H9 (cell line): ENCODE measurements around the gene EPC2. TPM values are rescaled to one million over a fixed set of nuclear protein-coding genes. Genes with fewer than 3 reads are reported as not detected.

Source experiments
- DNase-seq: peaks from one replicate; pipeline ENCODE4 v3.0.0-alpha.2; 2017
- H2AFZ ChIP-seq: one replicate; pipeline ENCODE4 v1.6.1; 2013; ENCODE audit warnings: mild to moderate bottlenecking, low read length, control low read depth, moderate library complexity
- H2AK5ac ChIP-seq: 2 replicates; pipeline ENCODE4 v1.6.1; 2013; ENCODE audit warnings: low read length, control low read depth, mixed read lengths; ENCODE audit not compliant: insufficient read length
- H2BK120ac ChIP-seq: one replicate; pipeline ENCODE4 v1.6.1; 2013; ENCODE audit warnings: low read depth, mild to moderate bottlenecking, low read length, control low read depth, inconsistent platforms; ENCODE audit not compliant: poor library complexity, severe bottlenecking
- H2BK12ac ChIP-seq: 2 replicates; pipeline ENCODE4 v1.6.1; 2013; ENCODE audit warnings: low read length, control low read depth, mixed read lengths, low read depth; ENCODE audit not compliant: insufficient read length
- H2BK15ac ChIP-seq: 2 replicates; pipeline ENCODE4 v1.6.1; 2013; ENCODE audit warnings: low read depth, low read length, control low read depth
- H2BK20ac ChIP-seq: one replicate; pipeline ENCODE4 v1.6.1; 2013; ENCODE audit warnings: low read depth, mild to moderate bottlenecking, low read length, control low read depth, inconsistent platforms; ENCODE audit not compliant: poor library complexity, severe bottlenecking
- H2BK5ac ChIP-seq: 2 replicates; pipeline ENCODE4 v1.6.1; 2013; ENCODE audit warnings: low read length, control low read depth, mixed read lengths; ENCODE audit not compliant: insufficient read length
- H3K14ac ChIP-seq: 2 replicates; pipeline ENCODE4 v1.6.1; 2013; ENCODE audit warnings: low read length, control low read depth; ENCODE audit not compliant: insufficient read depth
- H3K18ac ChIP-seq: 2 replicates; pipeline ENCODE4 v1.6.1; 2013; ENCODE audit warnings: low read depth, mild to moderate bottlenecking, mixed read lengths, low read length, control low read depth; ENCODE audit not compliant: insufficient read length
- H3K23ac ChIP-seq: 2 replicates; pipeline ENCODE4 v1.6.1; 2013; ENCODE audit warnings: low read length, control low read depth, mixed read lengths, low read depth; ENCODE audit not compliant: insufficient read length
- H3K23me2 ChIP-seq: 2 replicates; pipeline ENCODE4 v1.6.1; 2013; ENCODE audit warnings: low read depth, mild to moderate bottlenecking, mixed read lengths, low read length, control low read depth; ENCODE audit not compliant: insufficient read length, poor library complexity, severe bottlenecking
- H3K27ac ChIP-seq: 2 replicates; pipeline ENCODE4 v1.5.1; 2013; ENCODE audit warnings: low read length, control low read depth, mixed read lengths, low read depth; ENCODE audit not compliant: insufficient read length
- H3K27me3 ChIP-seq: 2 replicates; pipeline ENCODE4 v1.6.1; 2013; ENCODE audit warnings: low read length, control low read depth, inconsistent platforms; ENCODE audit not compliant: insufficient read depth
- H3K4ac ChIP-seq: 2 replicates; pipeline ENCODE4 v1.6.1; 2013; ENCODE audit warnings: low read depth, mild to moderate bottlenecking, control low read depth, inconsistent platforms, low read length, moderate library complexity
- H3K4me1 ChIP-seq: 2 replicates; pipeline ENCODE4 v1.6.1; 2013; ENCODE audit warnings: low read length, control low read depth, inconsistent platforms; ENCODE audit not compliant: insufficient read depth
- H3K4me2 ChIP-seq: 2 replicates; pipeline ENCODE4 v1.6.1; 2013; ENCODE audit warnings: low read length, control low read depth, mixed read lengths; ENCODE audit not compliant: insufficient read length, insufficient read depth
- H3K56ac ChIP-seq: 2 replicates; pipeline ENCODE4 v1.6.1; 2013; ENCODE audit warnings: low read depth, mild to moderate bottlenecking, mixed read lengths, low read length, control low read depth; ENCODE audit not compliant: insufficient read length
- H3K79me1 ChIP-seq: 2 replicates; pipeline ENCODE4 v1.6.1; 2013; ENCODE audit warnings: low read depth, mild to moderate bottlenecking, moderate library complexity, low read length, control low read depth, inconsistent platforms; ENCODE audit not compliant: insufficient read depth, poor library complexity, severe bottlenecking
- H3K79me2 ChIP-seq: 2 replicates; pipeline ENCODE4 v1.6.1; 2013; ENCODE audit warnings: low read length, control low read depth, inconsistent platforms; ENCODE audit not compliant: insufficient read depth
- H3K9ac ChIP-seq: 2 replicates; pipeline ENCODE4 v1.6.1; 2013; ENCODE audit warnings: low read length, control low read depth, mixed read lengths; ENCODE audit not compliant: insufficient read length; ENCODE audit errors: extremely low read depth
- H3K9me3 ChIP-seq: one replicate; pipeline ENCODE4 v1.6.1; 2013; ENCODE audit warnings: low read depth, low read length, inconsistent platforms; ENCODE audit not compliant: control insufficient read depth
- H3T11ph ChIP-seq: one replicate; pipeline ENCODE4 v1.6.1; 2013; ENCODE audit warnings: mild to moderate bottlenecking, low read length, control low read depth, inconsistent platforms
- H4K20me1 ChIP-seq: one replicate; pipeline ENCODE4 v1.6.1; 2013; ENCODE audit not compliant: control insufficient read depth, insufficient read length, insufficient read depth
- H4K5ac ChIP-seq: 2 replicates; pipeline ENCODE4 v1.6.1; 2013; ENCODE audit warnings: low read depth, mild to moderate bottlenecking, mixed read lengths, low read length, control low read depth; ENCODE audit not compliant: insufficient read length
- H4K8ac ChIP-seq: replicated peaks from 2 replicates; pipeline ENCODE4 v1.6.1; 2013; ENCODE audit warnings: low read length, control low read depth, mixed read lengths, low read depth; ENCODE audit not compliant: insufficient read length
- H4K91ac ChIP-seq: 2 replicates; pipeline ENCODE4 v1.6.1; 2013; ENCODE audit warnings: low read depth, mild to moderate bottlenecking, moderate library complexity, mixed read lengths, low read length, control low read depth; ENCODE audit not compliant: insufficient read length
- H3K27ac Mint-ChIP-seq, 3 experiments: 2 replicates in 2 of 3; 3 replicates in 1 of 3; pipeline ENCODE4 v1.8.0; 2020 to 2021; ENCODE audit warnings: mixed read lengths in 3 of 3, mild to moderate bottlenecking in 1 of 3, moderate library complexity in 1 of 3
- H3K27me3 Mint-ChIP-seq: 2 replicates; pipeline ENCODE4 v1.8.0; 2021; ENCODE audit warnings: low read depth, mild to moderate bottlenecking, moderate library complexity, mixed read lengths
- H3K36me3 Mint-ChIP-seq, 3 experiments: 2 replicates in 2 of 3; 3 replicates in 1 of 3; pipeline ENCODE4 v1.8.0; 2020 to 2021; ENCODE audit warnings: low read depth in 3 of 3, mixed read lengths in 3 of 3; ENCODE audit not compliant: insufficient read depth in 1 of 3
- H3K4me1 Mint-ChIP-seq, 2 experiments: 2 replicates each; pipeline ENCODE4 v1.8.0; 2020; ENCODE audit warnings: mixed read lengths in 2 of 2
- H3K4me3 Mint-ChIP-seq, 2 experiments: 2 replicates in 1 of 2; 3 replicates in 1 of 2; pipeline ENCODE4 v1.8.0; 2020 to 2021; ENCODE audit warnings: mild to moderate bottlenecking in 2 of 2, mixed read lengths in 2 of 2, moderate library complexity in 1 of 2
- H3K9me3 Mint-ChIP-seq, 2 experiments: 2 replicates in 1 of 2; 3 replicates in 1 of 2; pipeline ENCODE4 v1.8.0; 2020; ENCODE audit warnings: mild to moderate bottlenecking in 2 of 2, mixed read lengths in 2 of 2, moderate library complexity in 1 of 2
- CTCF ChIP-seq: fragments of 200-600 bp; sonication (generic); conservative IDR thresholded peaks from 3 replicates; pipeline ENCODE4 v1.8.0; 2021; ENCODE audit warnings: antibody characterized with exemption, mild to moderate bottlenecking
- WGBS: extraction: QIAGEN DNeasy Blood & Tissue Kit; methylation state at CpG from one replicate; pipeline ENCODE4 v1.1.7; 2013; ENCODE audit warnings: missing lambda C conversion rate, low lambda C conversion rate, mixed read lengths; ENCODE audit not compliant: insufficient read length; ENCODE audit errors: extremely low coverage; 5-methylcytosine and 5-hydroxymethylcytosine counted together
- total RNA-seq: library from RNA; stranded (reverse); gene quantifications from 2 replicates; pipeline ENCODE4 v1.2.1, GENCODE V29; 2021

EPC2 gene
- total RNA-seq, 1 experiment from 2014 or later = 31.3 TPM

- H3K4me2 ChIP-seq = no peak overlapping the region
- Mint-ChIP-seq H3K4me1 (no peaks in the 10 kb centered on the region), H3K27me3 (no peaks in the 10 kb centered on the region), H3K4me3 (no peak overlapping the region), H3K9me3 (no peaks in the 10 kb centered on the region), H3K27ac (peak overlapping the region in 1 of 3 experiments; percentile 70; a peak in 1 of 7 replicates), H3K36me3 (peaks cover 3 to 40% (median 33%) of the 10 kb centered on the region in 3 experiments; a peak in 6 of 7 replicates)
- H3K9me3 ChIP-seq = no peaks in the 10 kb centered on the region
- no peak overlapping the region for H2AK5ac ChIP-seq
- H3T11ph ChIP-seq = no peak overlapping the region
- H3K14ac ChIP-seq = no peak overlapping the region
- H4K8ac ChIP-seq = no peak overlapping the region
- no peaks in the 10 kb centered on the region for H3K4me1 ChIP-seq
- no peak for TF ChIP-seq CTCF
- no peaks in the 10 kb centered on the region for H3K27me3 ChIP-seq
- no peak overlapping the region for H3K23ac ChIP-seq
- H2AFZ ChIP-seq = no peak overlapping the region
- H2BK15ac ChIP-seq = no peak overlapping the region
- no peak overlapping the region for H3K4ac ChIP-seq
- H4K20me1 ChIP-seq = no peaks in the 10 kb centered on the region
- H3K79me2 ChIP-seq = no peaks in the 10 kb centered on the region
- no peak overlapping the region for H3K9ac ChIP-seq
- H2BK120ac ChIP-seq = no peak overlapping the region
- no peak overlapping the region for H2BK12ac ChIP-seq
- H3K27ac ChIP-seq = no peak overlapping the region
- no peak overlapping the region for H4K91ac ChIP-seq
- no peaks in the 10 kb centered on the region for H3K79me1 ChIP-seq
- no peak overlapping the region for H3K18ac ChIP-seq
- no peak overlapping the region for H2BK5ac ChIP-seq
- H3K56ac ChIP-seq = no peak overlapping the region
- no CpG with 5 or more reads among the region's 5 CpGs for WGBS
- H2BK20ac ChIP-seq = no peak overlapping the region
- H3K23me2 ChIP-seq = no peaks in the 10 kb centered on the region
- no peak overlapping the region for H4K5ac ChIP-seq
- no peak for DNase-seq
Observed at GRCh38 chr2:148781544-148781943, 137.0 kb downstream of the EPC2 start.
